WTC11 (cell line): ENCODE measurements around the gene PSMD10.

Experiments
- ESRRA ChIP-seq: sonication (generic); formaldehyde crosslinking; IDR thresholded peaks from 2 replicates; pipeline ENCODE4 v1.8.1; 2022; ENCODE audit warnings: mild to moderate bottlenecking, missing genetic modification reagents, borderline replicate concordance
- JUN ChIP-seq: sonication (generic); formaldehyde crosslinking; IDR thresholded peaks from 2 replicates; pipeline ENCODE4 v1.8.0; 2023; ENCODE audit warnings: mild to moderate bottlenecking, missing genetic modification reagents
- TCF7 ChIP-seq: sonication (generic); formaldehyde crosslinking; IDR thresholded peaks from 2 replicates; pipeline ENCODE4 v1.8.0; 2022; ENCODE audit warnings: mild to moderate bottlenecking, low read depth, missing genetic modification reagents, moderate library complexity
- ZBTB21 ChIP-seq: sonication (generic); formaldehyde crosslinking; IDR thresholded peaks from 2 replicates; pipeline ENCODE4 v1.8.1; 2023; ENCODE audit warnings: mild to moderate bottlenecking, missing genetic modification reagents, borderline replicate concordance
- ZBTB43 ChIP-seq: sonication (generic); formaldehyde crosslinking; IDR thresholded peaks from 2 replicates; pipeline ENCODE4 v1.8.1; 2023; ENCODE audit warnings: mild to moderate bottlenecking, missing genetic modification reagents
- TF ChIP-seq, protein P1 (sequence below): fragments of 200-600 bp; IDR thresholded peaks from 2 replicates; pipeline ENCODE4 v1.8.0; 2022; ENCODE audit warnings: antibody characterized with exemption
- TF ChIP-seq, protein P2 (sequence below): sonication (generic); formaldehyde crosslinking; IDR thresholded peaks from 2 replicates; pipeline ENCODE4 v1.8.0; 2023; ENCODE audit warnings: missing genetic modification reagents
- TF ChIP-seq, protein P3 (sequence below): sonication (generic); formaldehyde crosslinking; IDR thresholded peaks from 2 replicates; pipeline ENCODE4 v1.8.1; 2023; ENCODE audit warnings: mild to moderate bottlenecking, missing genetic modification reagents, borderline replicate concordance

DNA sequence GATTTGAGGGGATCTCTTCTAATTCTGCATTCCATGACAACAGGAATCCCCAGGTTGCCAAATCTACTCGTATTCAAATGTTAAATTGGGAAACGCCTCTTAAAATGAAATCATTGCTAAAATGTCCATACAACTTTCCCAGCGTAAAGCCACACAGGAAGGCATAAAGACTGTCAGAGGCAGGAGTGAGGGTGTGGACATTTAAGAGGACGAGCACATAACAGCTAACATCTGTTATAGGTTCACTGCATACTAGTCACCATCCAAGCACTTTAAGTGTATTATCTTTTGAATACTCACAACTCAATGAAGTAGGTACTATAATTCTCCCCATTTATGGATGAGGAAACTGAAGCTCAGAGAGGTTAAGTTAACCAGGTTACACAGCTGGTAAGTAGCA lies 35.8 kb upstream of the PSMD10 start:
- TF ChIP-seq, protein P1, sequence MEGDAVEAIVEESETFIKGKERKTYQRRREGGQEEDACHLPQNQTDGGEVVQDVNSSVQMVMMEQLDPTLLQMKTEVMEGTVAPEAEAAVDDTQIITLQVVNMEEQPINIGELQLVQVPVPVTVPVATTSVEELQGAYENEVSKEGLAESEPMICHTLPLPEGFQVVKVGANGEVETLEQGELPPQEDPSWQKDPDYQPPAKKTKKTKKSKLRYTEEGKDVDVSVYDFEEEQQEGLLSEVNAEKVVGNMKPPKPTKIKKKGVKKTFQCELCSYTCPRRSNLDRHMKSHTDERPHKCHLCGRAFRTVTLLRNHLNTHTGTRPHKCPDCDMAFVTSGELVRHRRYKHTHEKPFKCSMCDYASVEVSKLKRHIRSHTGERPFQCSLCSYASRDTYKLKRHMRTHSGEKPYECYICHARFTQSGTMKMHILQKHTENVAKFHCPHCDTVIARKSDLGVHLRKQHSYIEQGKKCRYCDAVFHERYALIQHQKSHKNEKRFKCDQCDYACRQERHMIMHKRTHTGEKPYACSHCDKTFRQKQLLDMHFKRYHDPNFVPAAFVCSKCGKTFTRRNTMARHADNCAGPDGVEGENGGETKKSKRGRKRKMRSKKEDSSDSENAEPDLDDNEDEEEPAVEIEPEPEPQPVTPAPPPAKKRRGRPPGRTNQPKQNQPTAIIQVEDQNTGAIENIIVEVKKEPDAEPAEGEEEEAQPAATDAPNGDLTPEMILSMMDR, result no peak
- TF ChIP-seq ZBTB43, result no peak
- TF ChIP-seq JUN (CRISPR knock-in tag), result no peak
- TF ChIP-seq TCF7 (CRISPR knock-in tag), result no peak
- TF ChIP-seq ESRRA, result no peak
- TF ChIP-seq, protein P2, sequence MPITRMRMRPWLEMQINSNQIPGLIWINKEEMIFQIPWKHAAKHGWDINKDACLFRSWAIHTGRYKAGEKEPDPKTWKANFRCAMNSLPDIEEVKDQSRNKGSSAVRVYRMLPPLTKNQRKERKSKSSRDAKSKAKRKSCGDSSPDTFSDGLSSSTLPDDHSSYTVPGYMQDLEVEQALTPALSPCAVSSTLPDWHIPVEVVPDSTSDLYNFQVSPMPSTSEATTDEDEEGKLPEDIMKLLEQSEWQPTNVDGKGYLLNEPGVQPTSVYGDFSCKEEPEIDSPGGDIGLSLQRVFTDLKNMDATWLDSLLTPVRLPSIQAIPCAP (CRISPR knock-in tag), result no peak
- TF ChIP-seq ZBTB21 (CRISPR knock-in tag), result no peak
- TF ChIP-seq, protein P3, sequence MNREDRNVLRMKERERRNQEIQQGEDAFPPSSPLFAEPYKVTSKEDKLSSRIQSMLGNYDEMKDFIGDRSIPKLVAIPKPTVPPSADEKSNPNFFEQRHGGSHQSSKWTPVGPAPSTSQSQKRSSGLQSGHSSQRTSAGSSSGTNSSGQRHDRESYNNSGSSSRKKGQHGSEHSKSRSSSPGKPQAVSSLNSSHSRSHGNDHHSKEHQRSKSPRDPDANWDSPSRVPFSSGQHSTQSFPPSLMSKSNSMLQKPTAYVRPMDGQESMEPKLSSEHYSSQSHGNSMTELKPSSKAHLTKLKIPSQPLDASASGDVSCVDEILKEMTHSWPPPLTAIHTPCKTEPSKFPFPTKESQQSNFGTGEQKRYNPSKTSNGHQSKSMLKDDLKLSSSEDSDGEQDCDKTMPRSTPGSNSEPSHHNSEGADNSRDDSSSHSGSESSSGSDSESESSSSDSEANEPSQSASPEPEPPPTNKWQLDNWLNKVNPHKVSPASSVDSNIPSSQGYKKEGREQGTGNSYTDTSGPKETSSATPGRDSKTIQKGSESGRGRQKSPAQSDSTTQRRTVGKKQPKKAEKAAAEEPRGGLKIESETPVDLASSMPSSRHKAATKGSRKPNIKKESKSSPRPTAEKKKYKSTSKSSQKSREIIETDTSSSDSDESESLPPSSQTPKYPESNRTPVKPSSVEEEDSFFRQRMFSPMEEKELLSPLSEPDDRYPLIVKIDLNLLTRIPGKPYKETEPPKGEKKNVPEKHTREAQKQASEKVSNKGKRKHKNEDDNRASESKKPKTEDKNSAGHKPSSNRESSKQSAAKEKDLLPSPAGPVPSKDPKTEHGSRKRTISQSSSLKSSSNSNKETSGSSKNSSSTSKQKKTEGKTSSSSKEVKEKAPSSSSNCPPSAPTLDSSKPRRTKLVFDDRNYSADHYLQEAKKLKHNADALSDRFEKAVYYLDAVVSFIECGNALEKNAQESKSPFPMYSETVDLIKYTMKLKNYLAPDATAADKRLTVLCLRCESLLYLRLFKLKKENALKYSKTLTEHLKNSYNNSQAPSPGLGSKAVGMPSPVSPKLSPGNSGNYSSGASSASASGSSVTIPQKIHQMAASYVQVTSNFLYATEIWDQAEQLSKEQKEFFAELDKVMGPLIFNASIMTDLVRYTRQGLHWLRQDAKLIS (CRISPR knock-in tag), result no peak
